ENCODE measurements around the gene MDM1.

DNA sequence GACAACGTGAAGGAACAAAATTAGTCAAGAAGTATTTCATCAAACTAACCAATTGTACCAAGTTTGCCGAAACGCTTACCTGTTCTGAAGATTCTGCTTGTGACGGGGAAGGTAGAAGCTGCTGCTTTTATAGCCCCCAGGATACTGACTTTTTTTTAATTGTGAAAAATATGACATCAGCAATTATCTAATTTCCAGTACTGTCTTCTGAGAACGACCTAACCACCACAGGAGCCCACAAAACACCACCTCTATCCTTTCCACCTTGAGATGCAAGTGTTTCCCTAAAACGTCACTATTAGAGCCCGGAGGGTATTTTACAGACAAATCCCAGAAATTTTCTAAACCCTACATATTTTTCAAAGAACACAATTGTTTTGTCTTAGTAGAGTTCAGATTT, 78.7 kb downstream of the MDM1 start, which contains the start of gene IL22:
- TF ChIP-seq, protein P1, sequence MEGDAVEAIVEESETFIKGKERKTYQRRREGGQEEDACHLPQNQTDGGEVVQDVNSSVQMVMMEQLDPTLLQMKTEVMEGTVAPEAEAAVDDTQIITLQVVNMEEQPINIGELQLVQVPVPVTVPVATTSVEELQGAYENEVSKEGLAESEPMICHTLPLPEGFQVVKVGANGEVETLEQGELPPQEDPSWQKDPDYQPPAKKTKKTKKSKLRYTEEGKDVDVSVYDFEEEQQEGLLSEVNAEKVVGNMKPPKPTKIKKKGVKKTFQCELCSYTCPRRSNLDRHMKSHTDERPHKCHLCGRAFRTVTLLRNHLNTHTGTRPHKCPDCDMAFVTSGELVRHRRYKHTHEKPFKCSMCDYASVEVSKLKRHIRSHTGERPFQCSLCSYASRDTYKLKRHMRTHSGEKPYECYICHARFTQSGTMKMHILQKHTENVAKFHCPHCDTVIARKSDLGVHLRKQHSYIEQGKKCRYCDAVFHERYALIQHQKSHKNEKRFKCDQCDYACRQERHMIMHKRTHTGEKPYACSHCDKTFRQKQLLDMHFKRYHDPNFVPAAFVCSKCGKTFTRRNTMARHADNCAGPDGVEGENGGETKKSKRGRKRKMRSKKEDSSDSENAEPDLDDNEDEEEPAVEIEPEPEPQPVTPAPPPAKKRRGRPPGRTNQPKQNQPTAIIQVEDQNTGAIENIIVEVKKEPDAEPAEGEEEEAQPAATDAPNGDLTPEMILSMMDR (conservative IDR thresholded peaks at IDR 0.05; ENCODE audit: low read length) = no peak
- TF ChIP-seq EZH2phosphoT487 (IDR thresholded peaks at IDR 0.05; ENCODE audit: borderline replicate concordance, low read depth, low read length) = no peak
